ENCODE results near the gene NAALADL2. TPM values are rescaled to one million over a fixed set of nuclear protein-coding genes. Genes with fewer than 3 reads are reported as not detected.

The NAALADL2 gene
- total and polyA plus RNA-seq, 9 of the 15 experiments (the other 6 are each of a cell fraction or from before 2014, with no cell fraction given), result 0.29 to 1.1 (median 0.79) TPM; not detected in 1

DNA sequence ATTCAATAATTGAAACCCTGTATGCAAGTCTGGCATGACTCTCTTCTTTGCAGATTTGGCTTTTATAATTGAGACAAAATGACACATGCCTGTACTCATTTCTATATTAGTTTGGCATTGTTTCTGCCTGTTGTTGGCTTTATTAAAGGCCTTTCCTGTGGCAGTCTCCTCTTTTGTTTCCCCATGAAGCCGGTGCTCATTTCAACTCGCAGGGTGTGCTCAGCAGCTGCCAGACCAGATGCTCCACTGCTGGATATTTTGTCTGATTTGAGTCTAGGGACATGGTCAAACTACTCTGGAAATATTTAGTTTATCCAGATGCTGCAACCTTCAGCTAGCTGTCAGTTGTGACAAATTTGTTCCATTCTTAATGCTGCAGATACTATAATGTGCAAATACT, 445.3 kb downstream of the NAALADL2 start:
- H3K79me2 ChIP-seq (ENCODE audit: control insufficient read depth, insufficient read depth, low read length), result no peaks in the 10 kb centered on the region
- FAIRE-seq, result no peak
- no peaks in the 10 kb centered on the region; the same call in 1 of the 2 replicates for H3K9me3 ChIP-seq (replicated peaks; ENCODE audit: control insufficient read depth, insufficient read depth, low read depth, low read length)
- no peak overlapping the region for H3K27ac ChIP-seq (ENCODE audit: extremely low read depth, low read depth, low read length)
- no peak overlapping the region for H2AFZ ChIP-seq (ENCODE audit: low read depth, low read length)
- no peaks in the 10 kb centered on the region for H3K27me3 ChIP-seq (ENCODE audit: control insufficient read depth in 2 of 2, insufficient read depth in 2 of 2, low read length in 2 of 2)
- TF ChIP-seq XRCC3 (IDR thresholded peaks at IDR 0.05) (no peak), PRMT5 (CRISPR knock-in tag; IDR thresholded peaks at IDR 0.05) (no peak), RBM39 (optimal IDR thresholded peaks at IDR 0.05; ENCODE audit: low read depth, low read length) (no peak), KLF1 (tag; IDR thresholded peaks at IDR 0.05) (no peak), HEY1 (CRISPR knock-in tag; IDR thresholded peaks at IDR 0.05; ENCODE audit: borderline replicate concordance) (no peak), ZSCAN29 (IDR thresholded peaks at IDR 0.05) (no peak), ZNF121 (CRISPR knock-in tag; conservative IDR thresholded peaks at IDR 0.05) (no peak), RHOXF2B (CRISPR knock-in tag; conservative IDR thresholded peaks at IDR 0.05) (no peak), ZNF316 (IDR thresholded peaks at IDR 0.05) (no peak), ZKSCAN8 (CRISPR knock-in tag; IDR thresholded peaks at IDR 0.05) (no peak), PHF8 (IDR thresholded peaks at IDR 0.05; ENCODE audit: borderline replicate concordance, low read length) (no peak)
- TF ChIP-seq, protein P1, sequence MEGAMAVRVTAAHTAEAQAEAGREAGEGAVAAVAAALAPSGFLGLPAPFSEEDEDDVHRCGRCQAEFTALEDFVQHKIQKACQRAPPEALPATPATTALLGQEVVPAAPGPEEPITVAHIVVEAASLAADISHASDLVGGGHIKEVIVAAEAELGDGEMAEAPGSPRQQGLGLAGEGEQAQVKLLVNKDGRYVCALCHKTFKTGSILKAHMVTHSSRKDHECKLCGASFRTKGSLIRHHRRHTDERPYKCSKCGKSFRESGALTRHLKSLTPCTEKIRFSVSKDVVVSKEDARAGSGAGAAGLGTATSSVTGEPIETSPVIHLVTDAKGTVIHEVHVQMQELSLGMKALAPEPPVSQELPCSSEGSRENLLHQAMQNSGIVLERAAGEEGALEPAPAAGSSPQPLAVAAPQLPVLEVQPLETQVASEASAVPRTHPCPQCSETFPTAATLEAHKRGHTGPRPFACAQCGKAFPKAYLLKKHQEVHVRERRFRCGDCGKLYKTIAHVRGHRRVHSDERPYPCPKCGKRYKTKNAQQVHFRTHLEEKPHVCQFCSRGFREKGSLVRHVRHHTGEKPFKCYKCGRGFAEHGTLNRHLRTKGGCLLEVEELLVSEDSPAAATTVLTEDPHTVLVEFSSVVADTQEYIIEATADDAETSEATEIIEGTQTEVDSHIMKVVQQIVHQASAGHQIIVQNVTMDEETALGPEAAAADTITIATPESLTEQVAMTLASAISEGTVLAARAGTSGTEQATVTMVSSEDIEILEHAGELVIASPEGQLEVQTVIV (CRISPR knock-in tag; IDR thresholded peaks at IDR 0.05; ENCODE audit: borderline replicate concordance), result no peak
- H3K4me3 ChIP-seq, result no peak overlapping the region
- H3K36me3 ChIP-seq (ENCODE audit: control insufficient read depth, insufficient read depth, low read length), result no peaks in the 10 kb centered on the region
- in situ Hi-C loops (cut with MboI), result no loop called here
- no peak overlapping the region for H3K4me2 ChIP-seq (ENCODE audit: insufficient read depth, low read length)
- intact Hi-C loops (cut with micrococcal nuclease), result no loop called here
- DNase-seq (ENCODE audit: extremely low read depth in 1 of 4, low spot score in 3 of 4), result no peak
- ChIA-PET CTCF (ENCODE audit: low intra/inter-chr PET ratio) (no interaction called here), POLR2A (no interaction called here)
- no peak overlapping the region for H3K9ac ChIP-seq (ENCODE audit: insufficient read depth in 1 of 2, low read depth in 2 of 2, low read length in 2 of 2)
- no peaks in the 10 kb centered on the region for H3K4me1 ChIP-seq (replicated peaks in 1 of 2; ENCODE audit: control insufficient read depth in 2 of 2, insufficient read depth in 2 of 2, low read length in 2 of 2)
- BruUV-seq (replicated peaks), result no TSS peak
- WGBS (ENCODE audit: insufficient coverage, low coverage, missing lambda C conversion rate), result 6% methylated on average over 2 of the region's 2 CpGs
- no peaks in the 10 kb centered on the region for H3K9me1 ChIP-seq (ENCODE audit: control insufficient read depth, insufficient read depth, low read length)
- no peak for ATAC-seq
- H4K20me1 ChIP-seq (replicated peaks; ENCODE audit: control insufficient read depth, insufficient read depth, low read length), result no peaks in the 10 kb centered on the region
